ENCODE measurements around the gene ADAM22. TPM values are rescaled to one million over a fixed set of nuclear protein-coding genes. Genes with fewer than 3 reads are reported as not detected.

Gene ADAM22
- total and polyA plus RNA-seq, 2 of the 4 experiments (the other 2 are of a cell fraction): 0.03 to 0.18 TPM

GRCh38 chr7:88147341-88147740 lies 213.3 kb downstream of the ADAM22 start:
- no peak overlapping the region for H2BK15ac ChIP-seq (ENCODE audit: low read depth, low read length)
- H3K56ac ChIP-seq (ENCODE audit: extremely low read depth, insufficient read depth, low read length): no peak overlapping the region
- H2AK9ac ChIP-seq (replicated peaks; ENCODE audit: low read depth, low read length, poor library complexity): no peak overlapping the region
- no peak overlapping the region for H4K91ac ChIP-seq (ENCODE audit: insufficient read depth, low read depth, low read length)
- no peak overlapping the region for H2BK20ac ChIP-seq (ENCODE audit: low read depth, low read length)
- dilution Hi-C loops (cut with HindIII; ENCODE audit: low sequenced_read_pairs, unreplicated experiment) (no loop called here), intact Hi-C loops (cut with micrococcal nuclease) (no loop called here), in situ Hi-C loops (cut with MboI; ENCODE audit: low sequenced_read_pairs) (no loop called here)
- H3K9me3 ChIP-seq (ENCODE audit: control insufficient read depth, insufficient read depth, low read length): no peaks in the 10 kb centered on the region
- no peak overlapping the region for H3K27ac ChIP-seq (ENCODE audit: insufficient read depth, low read length)
- H4K20me1 ChIP-seq (ENCODE audit: insufficient read depth, low read length): no peaks in the 10 kb centered on the region
- H3K4me1 ChIP-seq (ENCODE audit: control insufficient read depth, insufficient read depth, low read length): no peaks in the 10 kb centered on the region
- no peaks in the 10 kb centered on the region for H3K27me3 ChIP-seq (ENCODE audit: control insufficient read depth, insufficient read depth, low read length)
- TF ChIP-seq BHLHE40 (IDR thresholded peaks at IDR 0.05; ENCODE audit: low read depth, low read length) (no peak), MAFK (IDR thresholded peaks at IDR 0.05; ENCODE audit: low read depth, low read length) (no peak), SMC3 (IDR thresholded peaks at IDR 0.05; ENCODE audit: low read depth, low read length) (no peak), RAD21 (IDR thresholded peaks at IDR 0.05; ENCODE audit: low read length) (no peak), CHD1 (IDR thresholded peaks at IDR 0.05; ENCODE audit: low read depth, low read length) (no peak), POLR2A (IDR thresholded peaks at IDR 0.05; ENCODE audit: low read depth, low read length) (no peak), RCOR1 (IDR thresholded peaks at IDR 0.05; ENCODE audit: insufficient replicate concordance, low read length) (no peak), ELK1 (IDR thresholded peaks at IDR 0.05; ENCODE audit: borderline replicate concordance, low read depth, low read length) (no peak), NFE2L2 (IDR thresholded peaks at IDR 0.05; ENCODE audit: low read depth, low read length) (no peak), USF2 (IDR thresholded peaks at IDR 0.05; ENCODE audit: low read depth, low read length) (no peak), MXI1 (IDR thresholded peaks at IDR 0.05; ENCODE audit: borderline replicate concordance, low read depth, low read length) (no peak), CTCF (conservative IDR thresholded peaks at IDR 0.05; ENCODE audit: low read depth, low read length) (no peak), FOS (IDR thresholded peaks at IDR 0.05; ENCODE audit: low read depth, low read length) (no peak), MAZ (IDR thresholded peaks at IDR 0.05; ENCODE audit: borderline replicate concordance, low read depth, low read length) (no peak), RFX5 (IDR thresholded peaks at IDR 0.05; ENCODE audit: low read depth, low read length) (no peak), CEBPB (IDR thresholded peaks at IDR 0.05; ENCODE audit: low read depth, low read length) (no peak)
- H3K36me3 ChIP-seq (ENCODE audit: control insufficient read depth, insufficient read depth, low read length): no peaks in the 10 kb centered on the region
- no peaks in the 10 kb centered on the region for H3K9me1 ChIP-seq (ENCODE audit: insufficient read depth, low read length)
- H3K14ac ChIP-seq (replicated peaks; ENCODE audit: low read depth, low read length): no peak overlapping the region
- H2BK5ac ChIP-seq (ENCODE audit: low read depth, low read length, poor library complexity, severe bottlenecking): no peak overlapping the region
- H2AFZ ChIP-seq (replicated peaks; ENCODE audit: low read length, poor library complexity): no peak overlapping the region
- H3K79me1 ChIP-seq (ENCODE audit: low read depth in 1 of 2, low read length in 2 of 2): no peaks in the 10 kb centered on the region
- H3K4me3 ChIP-seq (ENCODE audit: insufficient read depth, low read depth, low read length): no peak overlapping the region
- no peak overlapping the region for H3K23ac ChIP-seq (ENCODE audit: low read depth, low read length)
- no peak for ATAC-seq (ENCODE audit: low read depth)
- no peak overlapping the region for H4K5ac ChIP-seq (ENCODE audit: low read depth, low read length)
- H2BK120ac ChIP-seq (ENCODE audit: low read depth, low read length): no peak overlapping the region
- POLR2A ChIA-PET (ENCODE audit: unreplicated experiment): no interaction called here
- H4K8ac ChIP-seq (ENCODE audit: low read depth in 2 of 2, low read length in 2 of 2): no peak overlapping the region
- H3K9ac ChIP-seq (ENCODE audit: low read depth, low read length): no peak overlapping the region
- no TSS peak for BruUV-seq (replicated peaks)
- H3K18ac ChIP-seq (ENCODE audit: low read depth, low read length): no peak overlapping the region
- H3K4me2 ChIP-seq (ENCODE audit: low read depth, low read length): no peak overlapping the region
- H3K4ac ChIP-seq (ENCODE audit: low read depth, low read length): no peak overlapping the region
- H2AK5ac ChIP-seq (ENCODE audit: low read depth, low read length): no peak overlapping the region
- no peak for DNase-seq
- CTCF ChIA-PET: interaction anchor here (0.6 kb wide), 1 partner anchor 1861 kb away, joined by 3 read pairs; no protein-coding TSS in a partner anchor

All from IMR-90 (cell line).